Thymus (tissue), 11 donors: Measurements from ENCODE around the gene LCAT. TPM values are rescaled to one million over a fixed set of nuclear protein-coding genes. Genes with fewer than 3 reads are reported as not detected.
A peak's percentile ranks its signal among the peaks of the same experiment; 100 is the strongest.

Experiments used
- DNase-seq, 9 donors: peaks; one replicate each; pipeline ENCODE4 v3.0.0-alpha.2; 2013; ENCODE audit warnings: low spot score in 9 of 9, low read depth in 6 of 9, missing footprints in 1 of 9
- H3K27ac ChIP-seq, 2 donors: one replicate each; pipeline ENCODE4 v1.5.1; 2013; ENCODE audit warnings: control low read depth in 1 of 2, low read depth in 1 of 2, low read length in 1 of 2, mild to moderate bottlenecking in 1 of 2, moderate library complexity in 1 of 2
- H3K27me3 ChIP-seq, 2 donors: one replicate each; pipeline ENCODE4 v1.5.1; 2013; ENCODE audit warnings: low read length in 1 of 2; ENCODE audit not compliant: control insufficient read depth in 2 of 2, insufficient read depth in 1 of 2
- H3K36me3 ChIP-seq, 2 donors: one replicate each; pipeline ENCODE4 v1.5.1; 2013; ENCODE audit warnings: low read length in 1 of 2, mild to moderate bottlenecking in 1 of 2, moderate library complexity in 1 of 2; ENCODE audit not compliant: control insufficient read depth in 2 of 2, insufficient read depth in 2 of 2
- H3K4me1 ChIP-seq, 2 donors: one replicate each; pipeline ENCODE4 v1.5.1; 2013; ENCODE audit warnings: low read length in 2 of 2; ENCODE audit not compliant: control insufficient read depth in 2 of 2, insufficient read depth in 2 of 2
- H3K4me3 ChIP-seq, 2 donors: one replicate each; pipeline ENCODE4 v1.5.1; 2013; ENCODE audit warnings: low read length in 2 of 2, control low read depth in 1 of 2, mild to moderate bottlenecking in 1 of 2
- H3K9me3 ChIP-seq, 2 donors: one replicate each; pipeline ENCODE4 v1.5.1; 2013; ENCODE audit warnings: low read length in 1 of 2, mild to moderate bottlenecking in 1 of 2; ENCODE audit not compliant: control insufficient read depth in 2 of 2, insufficient read depth in 1 of 2
- WGBS: extraction: QIAGEN DNeasy Blood & Tissue Kit; methylation state at CpG from one replicate; pipeline ENCODE4 v1.1.7; 2013; 5-methylcytosine and 5-hydroxymethylcytosine counted together
- polyA plus RNA-seq: library from polyadenylated mRNA; stranded (reverse); fragments of 200-250 nt; gene quantifications from one replicate; pipeline ENCODE4 v1.2.3, GENCODE V29; 2013
- total RNA-seq: library from RNA; stranded (reverse); fragments of 120-200 nt; gene quantifications from one replicate; pipeline ENCODE4 v1.2.4, GENCODE V29; 2013
- donor health status: healthy.

LCAT gene
- total and polyA plus RNA-seq, 2 donors, result 4.4 to 51.9 TPM

DNA sequence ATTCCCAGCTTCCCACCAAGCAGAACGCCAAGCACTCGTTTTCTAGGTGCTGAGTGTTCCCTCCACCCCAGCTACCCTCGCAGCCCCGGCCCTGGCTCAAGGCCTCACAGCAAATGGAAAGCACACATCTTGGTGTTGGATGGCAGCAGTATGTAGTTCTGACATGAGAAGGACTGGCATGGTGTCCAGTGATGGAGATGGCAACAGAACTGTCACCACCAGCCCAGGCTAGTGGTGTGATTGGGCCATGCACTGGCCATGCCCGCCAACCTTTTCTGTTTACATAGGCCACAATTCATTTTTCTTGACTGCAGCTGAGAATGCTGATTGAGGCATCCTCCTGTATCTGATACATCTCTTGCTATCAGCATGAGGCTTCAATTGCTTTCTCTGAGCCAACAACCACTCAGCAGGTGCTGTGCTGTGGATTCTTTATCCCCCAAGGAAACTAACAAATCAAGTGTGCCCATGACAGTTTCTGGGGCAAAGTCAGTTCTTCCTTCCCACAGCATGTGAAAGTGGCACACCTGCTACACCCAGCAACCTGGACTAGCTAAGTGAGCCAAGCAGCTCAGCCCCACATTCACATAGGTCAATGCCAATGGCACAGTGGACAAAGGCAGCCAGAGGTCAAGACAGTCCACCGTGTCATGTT is 20.7 kb upstream of the LCAT start:
- WGBS, result 94% methylated on average over 6 of the region's 6 CpGs
- Histone ChIP-seq H3K36me3 (peaks cover 32 to 41% of the 10 kb centered on the region in 2 donors), H3K4me1 (peaks cover 48 to 61% of the 10 kb centered on the region in 2 donors), H3K9me3 (no peaks in the 10 kb centered on the region), H3K27me3 (no peaks in the 10 kb centered on the region), H3K4me3 (no peak overlapping the region), H3K27ac (peak overlapping the region; percentile 64 to 93)
- DNase-seq, result peak in 4 of 9 donors; percentile 68 to 87 (median 71)

DNA sequence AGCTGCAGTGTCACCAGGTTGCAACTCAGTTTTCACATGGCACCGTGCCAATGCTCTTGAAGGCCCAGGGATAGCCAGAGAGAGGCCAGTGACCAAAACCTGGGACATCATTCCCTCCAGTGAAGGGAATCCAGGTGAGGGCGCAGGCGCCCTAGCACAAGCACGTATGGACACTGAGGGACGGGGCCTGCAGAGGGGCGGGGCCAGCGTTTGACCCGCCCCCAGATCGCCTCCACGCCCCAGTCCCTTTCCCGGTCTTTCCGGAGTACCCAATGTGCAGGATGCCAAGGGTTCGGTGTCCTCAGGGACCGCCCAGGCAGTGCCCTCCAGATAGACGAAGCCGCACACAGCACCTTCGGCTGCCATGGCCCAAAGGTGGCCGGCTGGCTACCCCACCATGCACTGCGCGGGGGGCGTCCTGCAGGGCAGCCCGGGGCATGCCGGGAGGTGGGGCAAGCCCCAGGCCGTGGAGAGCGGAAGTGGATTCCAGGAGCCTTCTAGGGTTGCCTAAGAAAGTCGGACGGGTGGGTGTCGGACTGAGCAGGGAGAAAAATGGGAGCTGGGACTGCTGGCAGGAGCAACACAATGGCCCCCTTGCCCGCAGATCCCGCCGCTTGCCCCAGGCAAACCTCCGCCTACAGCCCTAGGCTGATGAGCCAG is 19.9 kb upstream of the LCAT start:
- peak overlapping the region in 1 of 2 donors; percentile 3 for H3K4me3 ChIP-seq
- H3K36me3 ChIP-seq, result peaks cover 40 to 48% of the 10 kb centered on the region in 2 donors
- H3K4me1 ChIP-seq, result peaks cover 43 to 55% of the 10 kb centered on the region in 2 donors
- peak in 2 of 9 donors; percentile 33 to 40 for DNase-seq
- no peaks in the 10 kb centered on the region for H3K27me3 ChIP-seq
- H3K9me3 ChIP-seq, result peaks cover 0 to 4% of the 10 kb centered on the region in 2 donors
- 93% methylated on average over 32 of the region's 32 CpGs for WGBS
- peak overlapping the region; percentile 64 to 93 for H3K27ac ChIP-seq

DNA sequence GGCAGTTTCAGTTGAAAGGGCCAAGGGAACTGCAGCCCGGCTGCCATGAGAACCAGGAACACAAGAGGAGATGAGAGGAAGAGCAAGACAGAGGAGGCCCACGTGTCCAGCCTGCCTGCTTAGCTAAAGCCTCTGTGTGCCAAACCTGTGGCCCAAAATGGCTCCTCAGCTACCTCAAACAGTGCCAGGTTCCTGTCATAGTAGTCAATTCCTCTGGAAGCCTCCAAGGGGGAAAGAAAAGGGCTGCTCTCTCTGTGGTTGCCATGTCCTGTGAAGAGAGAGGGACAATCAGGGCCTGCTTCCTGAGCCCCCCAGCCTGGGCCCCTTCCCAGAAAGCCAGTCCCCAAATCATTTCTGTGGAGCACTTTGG is 19.4 kb upstream of the LCAT start:
- Histone ChIP-seq H3K27ac (peak overlapping the region; percentile 53 to 93), H3K36me3 (peaks cover 45 to 53% of the 10 kb centered on the region in 2 donors), H3K27me3 (no peaks in the 10 kb centered on the region), H3K4me1 (peaks cover 41 to 54% of the 10 kb centered on the region in 2 donors), H3K9me3 (peaks cover 0 to 4% of the 10 kb centered on the region in 2 donors), H3K4me3 (peak overlapping the region in 1 of 2 donors; percentile 3)
- DNase-seq, result no peak
- WGBS, result 95% methylated on average over 2 of the region's 2 CpGs

GRCh38 chr16:67962135-67962534 is 18.2 kb upstream of the LCAT start:
- Histone ChIP-seq H3K4me3 (no peak overlapping the region), H3K36me3 (peaks cover 53 to 62% of the 10 kb centered on the region in 2 donors), H3K9me3 (peaks cover 0 to 4% of the 10 kb centered on the region in 2 donors), H3K27ac (no peak overlapping the region), H3K4me1 (peaks cover 39 to 47% of the 10 kb centered on the region in 2 donors), H3K27me3 (no peaks in the 10 kb centered on the region)
- 97% methylated on average over 8 of the region's 8 CpGs for WGBS
- DNase-seq, result no peak

DNA sequence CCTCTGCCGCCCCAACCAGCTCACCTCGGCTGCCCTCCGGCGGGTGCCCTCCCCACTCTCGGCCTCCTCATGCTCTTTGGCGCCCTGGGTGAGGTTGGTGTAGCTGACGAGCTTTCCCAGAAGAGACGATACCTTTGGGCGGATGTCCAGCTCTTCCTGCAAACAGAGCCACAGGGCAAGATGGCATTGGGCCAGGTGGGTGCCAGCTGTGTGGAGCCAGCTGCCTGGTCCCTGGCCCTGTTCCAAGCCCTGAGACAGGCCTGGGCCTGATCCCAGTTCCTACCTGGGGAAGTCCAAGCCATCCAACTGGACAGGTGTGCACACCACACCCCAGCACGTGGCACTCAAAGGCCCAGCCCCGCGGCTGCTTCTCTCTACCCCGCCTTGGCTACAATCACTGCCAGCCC is 17.6 kb upstream of the LCAT start:
- H3K27me3 ChIP-seq, result no peaks in the 10 kb centered on the region
- H3K27ac ChIP-seq, result no peak overlapping the region
- H3K4me1 ChIP-seq, result peaks cover 33 to 41% of the 10 kb centered on the region in 2 donors
- peaks cover 53 to 62% of the 10 kb centered on the region in 2 donors for H3K36me3 ChIP-seq
- DNase-seq, result peak in 1 of 9 donors; percentile 12
- peaks cover 0 to 4% of the 10 kb centered on the region in 2 donors for H3K9me3 ChIP-seq
- WGBS, result 96% methylated on average over 13 of the region's 13 CpGs
- no peak overlapping the region for H3K4me3 ChIP-seq

DNA sequence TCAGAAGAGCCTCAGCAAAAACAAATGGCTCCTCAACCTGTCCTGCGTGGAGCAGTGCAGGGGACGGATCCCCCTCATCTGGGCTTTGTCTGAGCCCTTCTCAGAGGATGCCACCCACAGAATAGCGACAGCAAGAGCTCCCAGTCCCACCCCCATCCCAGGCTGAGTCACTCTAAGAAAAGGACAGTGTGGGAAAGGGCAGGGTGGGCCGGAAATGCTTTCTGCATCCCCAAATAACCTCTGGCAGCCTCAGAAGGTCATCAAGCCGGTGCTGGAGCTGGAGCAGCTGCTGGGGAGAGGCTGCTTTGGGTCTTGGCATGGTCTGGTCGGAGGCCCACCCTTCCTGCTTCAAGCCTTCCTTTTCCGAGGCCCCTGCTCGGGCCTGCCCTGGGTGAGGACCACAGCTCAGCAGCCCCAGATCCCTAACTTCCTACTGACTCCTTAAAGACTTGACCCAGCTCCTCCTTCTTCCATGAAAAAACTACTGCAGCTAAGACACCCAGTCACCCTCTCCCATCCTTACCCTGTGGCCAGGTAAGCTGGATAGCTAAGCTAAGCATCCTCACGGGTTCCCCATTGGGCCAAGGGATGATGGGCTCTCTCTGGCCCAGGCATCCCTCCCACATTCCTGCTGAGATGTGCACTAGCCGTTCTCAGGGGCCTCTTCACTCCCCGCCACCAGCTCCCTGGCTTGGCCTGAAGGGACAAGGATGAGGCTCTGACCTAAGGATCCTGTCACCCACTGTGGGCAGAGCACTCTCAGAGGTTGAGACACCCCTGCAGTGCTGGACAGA is 15.8 kb upstream of the LCAT start:
- Histone ChIP-seq H3K9me3 (peaks cover 0 to 4% of the 10 kb centered on the region in 2 donors), H3K4me1 (peaks cover 16 to 23% of the 10 kb centered on the region in 2 donors), H3K27me3 (no peaks in the 10 kb centered on the region), H3K4me3 (no peak overlapping the region), H3K27ac (no peak overlapping the region), H3K36me3 (peaks cover 65 to 66% of the 10 kb centered on the region in 2 donors)
- no peak for DNase-seq
- 95% methylated on average over 11 of the region's 11 CpGs for WGBS

GRCh38 chr16:67957622-67958021 is 13.7 kb upstream of the LCAT start:
- Histone ChIP-seq H3K9me3 (peaks cover 0 to 4% of the 10 kb centered on the region in 2 donors), H3K27ac (no peak overlapping the region), H3K36me3 (peaks cover 66 to 71% of the 10 kb centered on the region in 2 donors), H3K27me3 (no peaks in the 10 kb centered on the region), H3K4me3 (no peak overlapping the region), H3K4me1 (peaks cover 0 to 3% of the 10 kb centered on the region in 2 donors)
- DNase-seq, result no peak
- WGBS, result 97% methylated on average over 9 of the region's 9 CpGs

GRCh38 chr16:67954421-67955196 is 10.7 kb upstream of the LCAT start:
- no peak overlapping the region for H3K4me3 ChIP-seq
- H3K27me3 ChIP-seq, result no peaks in the 10 kb centered on the region
- H3K27ac ChIP-seq, result no peak overlapping the region
- H3K9me3 ChIP-seq, result peaks cover 0 to 4% of the 10 kb centered on the region in 2 donors
- WGBS, result 95% methylated on average over 10 of the region's 10 CpGs
- no peaks in the 10 kb centered on the region for H3K4me1 ChIP-seq
- peaks cover 61 to 70% of the 10 kb centered on the region in 2 donors for H3K36me3 ChIP-seq
- no peak for DNase-seq
